ENCODE data around the gene TMEM205.

DNA sequence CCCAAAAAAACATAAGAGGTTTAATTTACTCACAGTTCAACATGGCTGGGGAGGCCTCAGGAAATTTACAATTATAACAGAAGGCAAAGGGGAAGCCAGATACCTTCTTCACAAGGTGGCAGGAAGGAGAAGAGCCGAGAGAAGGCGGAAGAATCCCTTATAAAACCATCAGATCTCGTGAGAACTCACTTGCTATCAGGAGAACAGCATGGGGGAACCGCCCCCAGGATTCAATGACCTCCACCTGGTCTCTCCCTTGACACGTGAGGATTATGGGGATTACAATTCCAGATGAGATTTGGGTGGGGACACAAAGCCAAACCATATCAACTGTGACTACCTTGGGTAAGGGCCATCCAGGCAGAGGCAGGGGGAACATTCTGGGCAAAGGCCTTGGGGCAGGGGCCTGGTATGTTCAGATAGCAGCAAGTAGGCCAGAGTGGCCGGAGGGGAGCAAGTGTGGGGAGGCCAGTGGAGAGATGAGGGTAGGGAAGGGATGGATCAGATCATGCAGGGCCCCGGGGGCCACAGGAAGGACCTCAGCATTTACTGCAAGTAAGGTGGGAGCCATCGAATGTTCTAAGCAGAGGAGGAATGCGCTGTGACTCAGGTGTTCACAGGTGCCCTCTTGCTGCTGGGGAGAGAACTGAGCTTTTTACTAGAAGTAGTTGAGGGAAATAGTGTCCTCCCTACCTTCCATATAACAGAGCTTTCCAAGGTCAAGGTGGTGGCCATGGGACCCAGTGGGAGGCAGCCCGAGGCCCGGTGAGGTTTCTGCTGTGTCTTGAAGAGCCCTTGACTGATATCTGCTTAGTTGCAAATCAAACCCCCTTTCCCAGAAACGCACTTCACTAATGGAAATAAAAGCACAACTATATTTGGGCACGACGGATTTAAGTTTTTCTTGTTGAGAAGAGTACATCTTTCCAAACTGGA lies 24.6 kb downstream of the TMEM205 start:
- TF ChIP-seq CTCF (IDR thresholded peaks at IDR 0.05) (no peak), POLR2AphosphoS5 (IDR thresholded peaks at IDR 0.05) (no peak), POLR2A (IDR thresholded peaks at IDR 0.05) (no peak), EP300 (IDR thresholded peaks at IDR 0.05) (no peak)

Data from sigmoid colon (tissue), 4 donors.